H1 (cell line): Measurements from ENCODE around the gene CREB3.

ENCODE experiments used
- TBP ChIP-seq: IDR thresholded peaks from 2 replicates; pipeline ENCODE4 v1.6.1; 2011; ENCODE audit warnings: low read depth, low read length, improper control_type of control experiment
- TF ChIP-seq, protein P1 (sequence below), 3 experiments: IDR thresholded peaks; 1 replicate in 2 of 3; 2 replicates in 1 of 3; pipeline versions ENCODE4 v1.5.1 to v1.6.1; 2011; ENCODE audit warnings: low read length in 3 of 3, mild to moderate bottlenecking in 3 of 3, inconsistent platforms in 2 of 3, low read depth in 1 of 3, moderate library complexity in 1 of 3; ENCODE audit not compliant: insufficient read depth in 1 of 3; ENCODE audit errors: control extremely low read depth in 1 of 3
- TF ChIP-seq, protein P2 (sequence below): IDR thresholded peaks from 2 replicates; pipeline ENCODE4 v1.6.1; 2012; ENCODE audit warnings: inconsistent platforms

DNA sequence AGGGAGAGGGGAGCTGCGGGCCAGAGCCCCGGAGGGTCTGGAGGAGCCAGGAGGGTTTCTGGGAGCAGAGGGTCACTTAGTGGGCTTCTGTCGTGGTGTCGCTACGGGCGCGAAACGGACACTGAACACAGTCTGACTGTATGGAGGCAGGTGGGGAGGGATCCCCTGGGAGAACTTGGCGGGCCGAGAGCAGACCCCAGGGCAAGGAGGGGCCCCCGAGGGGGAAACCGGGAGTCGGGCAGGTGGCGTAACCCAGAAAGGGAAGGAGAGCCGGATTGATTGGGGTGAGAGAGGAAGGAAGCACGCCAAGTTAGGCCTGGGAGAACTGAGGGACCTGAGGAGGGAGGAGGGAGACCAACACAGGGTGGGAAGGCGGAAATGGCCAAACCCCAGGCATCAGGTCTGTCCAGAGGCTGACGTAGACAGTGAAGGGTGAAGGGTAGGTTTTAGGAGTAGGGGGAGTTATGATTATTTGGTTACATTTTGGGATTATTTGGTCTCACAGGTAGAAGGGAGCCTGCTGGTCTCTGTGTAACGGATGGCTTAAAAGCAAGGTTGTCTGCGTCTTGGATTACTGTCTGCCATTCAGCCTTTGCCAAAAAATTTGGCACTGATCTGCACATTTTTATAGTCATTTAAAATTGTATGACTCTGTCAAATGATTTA is 24.9 kb downstream of the CREB3 start:
- TF ChIP-seq, protein P1, sequence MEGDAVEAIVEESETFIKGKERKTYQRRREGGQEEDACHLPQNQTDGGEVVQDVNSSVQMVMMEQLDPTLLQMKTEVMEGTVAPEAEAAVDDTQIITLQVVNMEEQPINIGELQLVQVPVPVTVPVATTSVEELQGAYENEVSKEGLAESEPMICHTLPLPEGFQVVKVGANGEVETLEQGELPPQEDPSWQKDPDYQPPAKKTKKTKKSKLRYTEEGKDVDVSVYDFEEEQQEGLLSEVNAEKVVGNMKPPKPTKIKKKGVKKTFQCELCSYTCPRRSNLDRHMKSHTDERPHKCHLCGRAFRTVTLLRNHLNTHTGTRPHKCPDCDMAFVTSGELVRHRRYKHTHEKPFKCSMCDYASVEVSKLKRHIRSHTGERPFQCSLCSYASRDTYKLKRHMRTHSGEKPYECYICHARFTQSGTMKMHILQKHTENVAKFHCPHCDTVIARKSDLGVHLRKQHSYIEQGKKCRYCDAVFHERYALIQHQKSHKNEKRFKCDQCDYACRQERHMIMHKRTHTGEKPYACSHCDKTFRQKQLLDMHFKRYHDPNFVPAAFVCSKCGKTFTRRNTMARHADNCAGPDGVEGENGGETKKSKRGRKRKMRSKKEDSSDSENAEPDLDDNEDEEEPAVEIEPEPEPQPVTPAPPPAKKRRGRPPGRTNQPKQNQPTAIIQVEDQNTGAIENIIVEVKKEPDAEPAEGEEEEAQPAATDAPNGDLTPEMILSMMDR (IDR thresholded peaks at IDR 0.05; ENCODE audit: control extremely low read depth in 1 of 3, insufficient read depth in 1 of 3, low read depth in 1 of 3, low read length in 3 of 3), result no peak
- TF ChIP-seq, protein P2, sequence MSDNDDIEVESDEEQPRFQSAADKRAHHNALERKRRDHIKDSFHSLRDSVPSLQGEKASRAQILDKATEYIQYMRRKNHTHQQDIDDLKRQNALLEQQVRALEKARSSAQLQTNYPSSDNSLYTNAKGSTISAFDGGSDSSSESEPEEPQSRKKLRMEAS, result no peak; the same call in 1 of the 2 replicates
- no peak; the same call in 1 of the 2 replicates for TF ChIP-seq TBP
